Suprapubic skin (tissue), 4 donors: ENCODE data around the gene CALCOCO1.

Source experiments
- EP300 ChIP-seq: sonication (generic); formaldehyde crosslinking; IDR thresholded peaks from one replicate; pipeline ENCODE4 v1.6.1; 2017; ENCODE audit warnings: antibody characterized with exemption
- POLR2AphosphoS5 ChIP-seq, 3 donors: sonication (generic); formaldehyde crosslinking; IDR thresholded peaks; one replicate each; pipeline ENCODE4 v1.6.1; 2017; ENCODE audit warnings: antibody characterized with exemption in 3 of 3
- TF ChIP-seq, protein P1 (sequence below), 2 donors: fragments of 200-600 bp in 1 of 2; fragments of 450-650 bp in 1 of 2; sonication (generic) in 1 of 2; IDR thresholded peaks; one replicate each; pipeline ENCODE4 v1.5.1; 2016 to 2019; ENCODE audit warnings: antibody characterized with exemption in 2 of 2, mild to moderate bottlenecking in 1 of 2, moderate library complexity in 1 of 2

DNA sequence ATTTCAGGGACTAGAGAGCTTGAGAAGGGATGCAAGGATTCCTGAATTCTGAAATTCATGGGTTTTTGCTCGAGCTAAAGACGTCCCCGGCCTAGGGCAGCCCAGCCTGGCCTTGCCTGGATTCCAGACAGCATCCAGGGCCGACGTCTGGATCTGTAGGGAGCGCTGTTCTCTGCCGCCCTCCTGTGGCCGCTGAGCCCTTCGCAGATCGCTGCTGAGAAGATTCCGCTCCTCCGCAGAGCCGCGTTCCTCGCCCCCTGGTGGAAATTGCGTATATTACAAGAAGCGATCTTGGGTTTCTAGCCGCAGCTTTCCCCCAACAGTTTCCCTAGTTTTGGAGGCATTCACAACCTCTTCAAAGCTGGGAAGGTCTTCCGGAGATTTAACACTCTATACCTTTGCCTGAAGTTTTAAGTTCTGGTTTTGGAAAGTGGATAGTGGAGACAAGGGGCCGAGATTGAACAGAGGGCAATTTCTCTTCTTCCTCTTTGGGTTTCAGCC is 19.4 kb upstream of the CALCOCO1 start:
- TF ChIP-seq, protein P1, sequence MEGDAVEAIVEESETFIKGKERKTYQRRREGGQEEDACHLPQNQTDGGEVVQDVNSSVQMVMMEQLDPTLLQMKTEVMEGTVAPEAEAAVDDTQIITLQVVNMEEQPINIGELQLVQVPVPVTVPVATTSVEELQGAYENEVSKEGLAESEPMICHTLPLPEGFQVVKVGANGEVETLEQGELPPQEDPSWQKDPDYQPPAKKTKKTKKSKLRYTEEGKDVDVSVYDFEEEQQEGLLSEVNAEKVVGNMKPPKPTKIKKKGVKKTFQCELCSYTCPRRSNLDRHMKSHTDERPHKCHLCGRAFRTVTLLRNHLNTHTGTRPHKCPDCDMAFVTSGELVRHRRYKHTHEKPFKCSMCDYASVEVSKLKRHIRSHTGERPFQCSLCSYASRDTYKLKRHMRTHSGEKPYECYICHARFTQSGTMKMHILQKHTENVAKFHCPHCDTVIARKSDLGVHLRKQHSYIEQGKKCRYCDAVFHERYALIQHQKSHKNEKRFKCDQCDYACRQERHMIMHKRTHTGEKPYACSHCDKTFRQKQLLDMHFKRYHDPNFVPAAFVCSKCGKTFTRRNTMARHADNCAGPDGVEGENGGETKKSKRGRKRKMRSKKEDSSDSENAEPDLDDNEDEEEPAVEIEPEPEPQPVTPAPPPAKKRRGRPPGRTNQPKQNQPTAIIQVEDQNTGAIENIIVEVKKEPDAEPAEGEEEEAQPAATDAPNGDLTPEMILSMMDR (IDR thresholded peaks at IDR 0.05): peak; percentile 100
- TF ChIP-seq POLR2AphosphoS5 (IDR thresholded peaks at IDR 0.05): no peak
- TF ChIP-seq EP300: no peak
